HG02943 (cell line): ENCODE results near the gene USP34.
A peak's percentile ranks its signal among the peaks of the same experiment; 100 is the strongest.
"Not testable (repeated sequence)": the region's sequence is repeated elsewhere in the genome, so short reads cannot be mapped to it uniquely, and the experiment has no call there.

Source experiments
- ATAC-seq: cut with Tn5 transposase; IDR thresholded peaks from one replicate; pipeline ENCODE4 v1.9.1; 2021; ENCODE audit warnings: mild to moderate bottlenecking, low read depth, moderate library complexity; ENCODE audit not compliant: unreplicated experiment

Gene USP34

GRCh38 chr2:61173116-61173515 is 297.8 kb downstream of the USP34 start:
- ATAC-seq: no peak

DNA sequence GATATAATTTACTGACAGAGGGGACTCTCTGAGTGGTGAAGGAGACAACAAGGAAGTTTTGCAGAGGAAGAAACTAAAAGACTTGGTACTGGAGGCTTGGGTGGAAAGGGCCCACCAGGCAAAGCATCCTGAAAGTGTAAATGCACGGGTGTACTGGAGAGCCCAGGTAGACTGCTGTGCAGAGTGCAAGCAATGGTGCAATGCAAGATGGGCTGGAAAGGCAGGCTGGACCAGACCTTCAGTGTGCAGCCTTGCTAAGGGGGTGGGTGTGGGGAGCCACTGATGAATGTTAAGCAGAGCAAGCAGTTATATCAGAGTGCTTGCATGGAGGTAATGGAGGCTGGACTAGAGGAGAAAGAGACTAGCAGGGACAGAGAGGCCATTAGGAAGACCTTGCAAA is 298.2 kb downstream of the USP34 start:
- no peak for ATAC-seq

DNA sequence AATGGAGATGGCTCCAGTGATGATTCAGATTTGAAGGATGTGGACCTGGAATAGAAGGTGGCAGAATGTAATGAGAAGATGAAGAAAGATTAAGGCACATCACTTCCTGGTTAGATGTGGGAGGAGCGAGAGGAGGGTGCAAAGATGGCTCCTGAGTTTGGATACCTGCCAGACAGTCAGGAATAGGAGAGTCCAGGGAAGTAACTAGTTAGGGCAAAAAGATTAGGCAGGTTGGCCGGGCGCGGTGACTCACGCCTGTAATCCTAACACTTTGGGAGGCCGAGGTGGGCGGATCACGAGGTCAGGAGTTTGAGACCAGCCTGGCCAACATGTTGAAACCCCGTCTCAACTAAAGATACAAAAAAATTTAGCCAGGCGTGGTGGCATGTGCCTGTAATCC is 303.3 kb downstream of the USP34 start:
- no peak for ATAC-seq

DNA sequence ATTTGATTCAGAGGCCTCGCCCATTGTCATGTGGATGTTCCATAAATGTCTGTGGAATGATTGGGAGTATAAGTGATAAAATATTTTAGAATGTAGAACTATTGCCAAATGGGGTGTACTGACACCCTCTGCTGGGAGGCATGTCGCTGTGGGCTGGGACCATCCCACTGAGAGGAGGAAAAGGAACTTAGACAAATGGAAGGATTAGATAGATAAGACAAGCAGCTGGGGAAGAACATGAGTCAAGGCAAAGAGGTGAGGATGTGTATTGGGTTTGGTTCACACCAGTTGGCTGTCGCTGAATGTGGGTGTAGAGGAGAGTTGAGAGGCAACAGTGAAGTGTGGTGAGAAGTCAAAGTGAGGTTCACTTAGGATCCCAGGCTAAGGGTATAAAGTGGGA is 304.9 kb downstream of the USP34 start:
- no peak for ATAC-seq

- not testable (repeated sequence) for ATAC-seq
Observed at GRCh38 chr2:61165082-61165481, 305.8 kb downstream of the USP34 start.

DNA sequence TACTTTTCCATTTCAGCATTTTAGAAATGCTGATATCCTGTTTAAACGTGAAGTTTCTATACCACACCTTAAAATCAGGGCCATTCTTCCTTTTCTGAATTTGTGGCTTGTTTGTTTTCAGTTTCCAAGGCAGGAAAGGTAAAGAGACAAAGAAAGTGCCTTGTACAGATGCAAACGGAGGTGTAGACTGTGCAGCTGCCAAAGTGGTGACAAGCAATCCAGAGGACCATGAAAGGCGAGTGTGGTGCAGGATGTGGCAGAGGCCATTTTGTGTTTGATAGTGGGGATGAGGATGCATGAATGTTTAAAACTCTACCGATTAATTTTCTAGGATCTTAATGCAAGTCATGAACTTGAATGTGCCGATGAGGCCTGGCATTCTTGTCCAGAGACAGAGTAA is 308.2 kb downstream of the USP34 start:
- ATAC-seq: no peak

DNA sequence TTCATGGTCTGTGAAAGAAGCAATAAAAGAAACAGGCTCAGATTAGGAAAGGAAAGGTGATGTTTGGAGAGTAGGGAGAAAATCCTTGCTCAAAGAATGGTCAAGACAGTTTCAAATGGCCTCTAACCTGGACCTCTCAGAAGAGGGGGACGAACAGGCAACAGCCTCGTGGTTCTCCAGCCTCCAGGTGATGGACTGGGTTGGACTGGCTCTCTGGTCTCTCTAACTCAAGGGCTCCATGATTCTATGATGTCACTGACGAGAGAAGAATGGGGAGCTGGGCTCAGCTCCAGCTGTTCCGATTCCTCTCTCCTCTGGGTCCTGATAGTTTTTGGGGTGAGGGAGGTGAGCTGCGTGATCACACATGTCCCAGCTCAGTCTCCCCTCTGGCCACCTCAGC is 309.0 kb downstream of the USP34 start, which contains the start of gene C2orf74:
TSS of gene C2orf74 (plus strand) at position 301 of the 400 bp plus-strand sequence. CDS start 327 bp downstream, outside the sequence.
- ATAC-seq: no peak

- ATAC-seq: no peak
Observed at GRCh38 chr2:61158356-61158955, 312.4 kb downstream of the USP34 start.

DNA sequence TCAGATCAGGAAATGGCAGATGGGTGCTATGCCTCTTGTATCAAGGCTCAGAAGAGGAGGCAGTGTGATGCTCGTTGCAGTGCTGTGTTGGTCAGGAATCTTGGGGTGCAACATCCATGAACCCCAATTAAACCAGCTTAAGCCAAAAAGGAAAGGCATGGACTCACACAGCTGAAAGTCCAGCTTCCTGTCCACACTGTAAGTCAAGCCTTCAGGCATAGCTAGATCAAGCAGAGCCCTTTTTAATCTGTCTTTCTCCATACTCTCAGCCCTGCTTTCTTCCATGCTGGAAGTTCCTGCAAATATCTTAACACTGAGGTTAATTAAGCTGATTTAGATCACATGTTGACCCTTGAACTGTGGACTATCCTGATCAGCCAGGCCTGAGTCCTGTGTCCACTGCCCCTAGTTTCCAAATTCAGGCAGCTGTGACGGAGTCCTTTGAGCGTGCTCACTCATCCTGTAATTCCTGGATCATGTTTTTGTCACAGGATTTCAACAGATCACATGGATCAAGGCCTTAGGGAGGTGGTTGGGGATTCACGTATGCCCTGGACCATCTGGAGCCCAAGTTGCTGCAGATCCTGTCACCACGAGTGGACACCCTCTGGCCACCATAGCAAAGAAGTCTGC is 313.4 kb downstream of the USP34 start:
- ATAC-seq: no peak

DNA sequence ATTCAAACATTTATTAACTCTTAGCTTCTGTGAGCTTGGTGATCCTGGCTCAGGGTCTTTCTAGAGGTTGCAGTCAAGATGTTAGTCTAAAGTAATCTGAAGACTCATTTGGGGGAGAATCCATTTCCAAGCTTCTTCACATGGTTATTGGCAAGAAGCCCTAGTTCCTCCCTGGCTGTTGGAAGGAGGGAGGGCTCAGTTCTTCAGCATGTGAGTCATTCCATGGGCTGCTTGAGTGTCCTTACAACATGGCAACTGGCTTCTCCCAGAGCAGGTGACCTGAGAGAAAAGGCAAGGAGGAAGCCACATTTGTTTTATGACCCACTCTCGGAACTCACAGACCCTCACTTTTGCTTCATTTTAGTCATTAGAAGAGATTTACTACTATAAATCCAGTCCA is 319.5 kb downstream of the USP34 start:
- ATAC-seq: no peak

- ATAC-seq: no peak
Observed at GRCh38 chr2:61149074-61149473, 321.8 kb downstream of the USP34 start.

GRCh38 chr2:61148091-61148490 is 322.8 kb downstream of the USP34 start:
- ATAC-seq: not testable (repeated sequence)

- no peak for ATAC-seq
Observed at GRCh38 chr2:61145990-61146389, 324.9 kb downstream of the USP34 start.

- peak; percentile 82 for ATAC-seq
Observed at GRCh38 chr2:61144697-61145268, 326.1 kb downstream of the USP34 start.

DNA sequence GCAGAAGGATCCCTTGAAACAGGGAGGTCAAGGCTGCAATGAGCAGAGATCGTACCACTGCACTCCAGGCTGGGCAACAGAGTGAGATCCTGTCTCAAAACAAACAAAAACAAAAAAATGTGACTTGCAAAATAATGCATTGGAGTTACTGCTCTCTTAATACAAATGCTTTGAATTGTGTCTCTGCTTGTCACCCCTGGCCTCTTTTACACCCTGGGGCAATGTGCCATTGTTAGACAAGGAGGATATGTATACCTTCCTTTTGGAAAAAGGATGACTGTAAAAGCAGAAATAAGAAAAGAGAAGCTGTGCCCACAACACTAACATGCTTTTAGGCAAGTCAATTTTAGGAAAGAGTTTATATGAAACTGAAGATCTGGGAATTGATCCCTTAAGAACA is 329.7 kb downstream of the USP34 start:
- no peak for ATAC-seq

DNA sequence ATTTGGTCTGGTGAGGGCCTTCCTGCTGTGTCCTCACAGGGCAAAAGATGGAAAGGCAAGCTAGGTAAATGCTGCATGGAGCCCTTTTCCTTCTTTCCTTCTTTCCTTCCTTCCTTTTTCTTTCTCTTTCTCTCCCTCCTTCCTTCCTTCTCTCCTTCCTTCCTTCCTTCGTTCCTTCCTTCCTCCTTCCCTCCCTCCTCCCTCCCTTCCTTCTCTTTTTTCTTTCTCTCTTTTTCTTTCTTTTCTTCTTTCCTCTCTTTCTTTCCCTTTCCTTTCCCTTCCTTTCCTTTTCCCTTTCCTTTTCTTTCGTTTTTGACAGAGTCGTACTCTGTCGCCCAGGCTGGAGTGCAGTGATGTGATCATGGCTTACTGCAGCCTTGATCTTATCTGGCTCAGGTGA is 332.0 kb downstream of the USP34 start:
- ATAC-seq: no peak
